ENCODE data around the gene SLC44A1.

Gene SLC44A1

GRCh38 chr9:105421154-105421553 is 176.7 kb downstream of the SLC44A1 start:
- Mint-ChIP-seq H3K27me3 (peaks cover 11% of the 10 kb centered on the region), H3K4me1 (no peaks in the 10 kb centered on the region), H3K9me3 (no peaks in the 10 kb centered on the region), H3K27ac (ENCODE audit: low read depth) (no peak overlapping the region), H3K4me3 (no peak overlapping the region), H3K36me3 (ENCODE audit: insufficient read depth) (peaks cover under 1% of the 10 kb centered on the region)
- no peak for ATAC-seq (replicated peaks; ENCODE audit: extremely low read depth, poor library complexity, severe bottlenecking)
- DNase-seq (ENCODE audit: low spot score in 2 of 2), result no peak

- no peak overlapping the region for H3K27ac Mint-ChIP-seq (ENCODE audit: low read depth)
- no peak for ATAC-seq (replicated peaks; ENCODE audit: extremely low read depth, poor library complexity, severe bottlenecking)
- H3K4me3 Mint-ChIP-seq, result no peak overlapping the region
Measured at GRCh38 chr9:105421864-105422263, 177.4 kb downstream of the SLC44A1 start.

GRCh38 chr9:105425816-105426433 is 181.5 kb downstream of the SLC44A1 start:
- no peaks in the 10 kb centered on the region for H3K9me3 Mint-ChIP-seq
- H3K36me3 Mint-ChIP-seq (ENCODE audit: insufficient read depth), result no peaks in the 10 kb centered on the region
- ATAC-seq (replicated peaks; ENCODE audit: extremely low read depth, poor library complexity, severe bottlenecking) (no peak), DNase-seq (ENCODE audit: low spot score in 2 of 2) (no peak)
- peaks cover 11% of the 10 kb centered on the region for H3K27me3 Mint-ChIP-seq
- no peaks in the 10 kb centered on the region for H3K4me1 Mint-ChIP-seq
- no peak overlapping the region for H3K4me3 Mint-ChIP-seq
- H3K27ac Mint-ChIP-seq (ENCODE audit: low read depth), result no peak overlapping the region

More at GRCh38 chr9:105421864-105422263, 177.4 kb downstream of the SLC44A1 start:
- no peaks in the 10 kb centered on the region for H3K9me3 Mint-ChIP-seq
- H3K27me3 Mint-ChIP-seq, result peaks cover 11% of the 10 kb centered on the region
- no peaks in the 10 kb centered on the region for H3K36me3 Mint-ChIP-seq (ENCODE audit: insufficient read depth)
- no peaks in the 10 kb centered on the region for H3K4me1 Mint-ChIP-seq
- no peak for DNase-seq (ENCODE audit: low spot score in 2 of 2)

GRCh38 chr9:105426657-105427056 is 182.2 kb downstream of the SLC44A1 start:
- Mint-ChIP-seq H3K4me1 (no peaks in the 10 kb centered on the region), H3K27me3 (peaks cover 11% of the 10 kb centered on the region)

GRCh38 chr9:105431424-105432246 is 187.2 kb downstream of the SLC44A1 start:
- H3K4me3 Mint-ChIP-seq, result no peak overlapping the region
- DNase-seq (ENCODE audit: low spot score in 2 of 2) (no peak), ATAC-seq (replicated peaks; ENCODE audit: extremely low read depth, poor library complexity, severe bottlenecking) (no peak)
- H3K27me3 Mint-ChIP-seq, result peaks cover 24% of the 10 kb centered on the region
- no peaks in the 10 kb centered on the region for H3K9me3 Mint-ChIP-seq
- H3K27ac Mint-ChIP-seq (ENCODE audit: low read depth), result no peak overlapping the region
- no peaks in the 10 kb centered on the region for H3K36me3 Mint-ChIP-seq (ENCODE audit: insufficient read depth)
- no peaks in the 10 kb centered on the region for H3K4me1 Mint-ChIP-seq

More at GRCh38 chr9:105426657-105427056, 182.2 kb downstream of the SLC44A1 start:
- no peak for DNase-seq (ENCODE audit: low spot score in 2 of 2)
- no peak for ATAC-seq (replicated peaks; ENCODE audit: extremely low read depth, poor library complexity, severe bottlenecking)
- no peaks in the 10 kb centered on the region for H3K9me3 Mint-ChIP-seq
- no peak overlapping the region for H3K27ac Mint-ChIP-seq (ENCODE audit: low read depth)
- H3K4me3 Mint-ChIP-seq, result no peak overlapping the region
- no peaks in the 10 kb centered on the region for H3K36me3 Mint-ChIP-seq (ENCODE audit: insufficient read depth)

GRCh38 chr9:105432247-105432842 is 187.9 kb downstream of the SLC44A1 start:
- no peaks in the 10 kb centered on the region for H3K9me3 Mint-ChIP-seq
- no peak overlapping the region for H3K4me3 Mint-ChIP-seq
- no peaks in the 10 kb centered on the region for H3K4me1 Mint-ChIP-seq
- no peaks in the 10 kb centered on the region for H3K36me3 Mint-ChIP-seq (ENCODE audit: insufficient read depth)
- H3K27ac Mint-ChIP-seq (ENCODE audit: low read depth), result no peak overlapping the region
- ATAC-seq (replicated peaks; ENCODE audit: extremely low read depth, poor library complexity, severe bottlenecking) (no peak), DNase-seq (ENCODE audit: low spot score in 2 of 2) (no peak)
- peaks cover 24% of the 10 kb centered on the region for H3K27me3 Mint-ChIP-seq

- H3K9me3 Mint-ChIP-seq, result no peaks in the 10 kb centered on the region
- peaks cover 24% of the 10 kb centered on the region for H3K27me3 Mint-ChIP-seq
Measured at GRCh38 chr9:105435453-105435852, 191.0 kb downstream of the SLC44A1 start.

GRCh38 chr9:105436783-105437182 is 192.3 kb downstream of the SLC44A1 start:
- no peaks in the 10 kb centered on the region for H3K9me3 Mint-ChIP-seq
- no peaks in the 10 kb centered on the region for H3K4me1 Mint-ChIP-seq
- no peaks in the 10 kb centered on the region for H3K36me3 Mint-ChIP-seq (ENCODE audit: insufficient read depth)
- no peak for DNase-seq (ENCODE audit: low spot score in 2 of 2)
- no peak overlapping the region for H3K27ac Mint-ChIP-seq (ENCODE audit: low read depth)
- no peak for ATAC-seq (replicated peaks; ENCODE audit: extremely low read depth, poor library complexity, severe bottlenecking)
- peaks cover 24% of the 10 kb centered on the region for H3K27me3 Mint-ChIP-seq
- no peak overlapping the region for H3K4me3 Mint-ChIP-seq

More at GRCh38 chr9:105435453-105435852, 191.0 kb downstream of the SLC44A1 start:
- DNase-seq (ENCODE audit: low spot score in 2 of 2), result no peak
- Mint-ChIP-seq H3K4me3 (no peak overlapping the region), H3K27ac (ENCODE audit: low read depth) (no peak overlapping the region), H3K36me3 (ENCODE audit: insufficient read depth) (no peaks in the 10 kb centered on the region), H3K4me1 (no peaks in the 10 kb centered on the region)
- no peak for ATAC-seq (replicated peaks; ENCODE audit: extremely low read depth, poor library complexity, severe bottlenecking)

GRCh38 chr9:105437704-105438103 is 193.3 kb downstream of the SLC44A1 start:
- H3K36me3 Mint-ChIP-seq (ENCODE audit: insufficient read depth), result no peaks in the 10 kb centered on the region
- no peak for DNase-seq (ENCODE audit: low spot score in 2 of 2)
- H3K9me3 Mint-ChIP-seq, result no peaks in the 10 kb centered on the region

GRCh38 chr9:105438141-105438806 is 193.8 kb downstream of the SLC44A1 start:
- ATAC-seq (replicated peaks; ENCODE audit: extremely low read depth, poor library complexity, severe bottlenecking) (no peak), DNase-seq (ENCODE audit: low spot score in 2 of 2) (no peak)
- Mint-ChIP-seq H3K27ac (ENCODE audit: low read depth) (no peak overlapping the region), H3K9me3 (no peaks in the 10 kb centered on the region), H3K27me3 (peaks cover 13% of the 10 kb centered on the region), H3K4me1 (no peaks in the 10 kb centered on the region), H3K36me3 (ENCODE audit: insufficient read depth) (no peaks in the 10 kb centered on the region), H3K4me3 (no peak overlapping the region)

More at GRCh38 chr9:105437704-105438103, 193.3 kb downstream of the SLC44A1 start:
- H3K4me1 Mint-ChIP-seq, result no peaks in the 10 kb centered on the region
- no peak overlapping the region for H3K27ac Mint-ChIP-seq (ENCODE audit: low read depth)
- peaks cover 17% of the 10 kb centered on the region for H3K27me3 Mint-ChIP-seq
- no peak for ATAC-seq (replicated peaks; ENCODE audit: extremely low read depth, poor library complexity, severe bottlenecking)
- no peak overlapping the region for H3K4me3 Mint-ChIP-seq

- Mint-ChIP-seq H3K27me3 (peaks cover 1% of the 10 kb centered on the region), H3K9me3 (no peaks in the 10 kb centered on the region), H3K4me3 (no peak overlapping the region), H3K4me1 (no peaks in the 10 kb centered on the region), H3K27ac (ENCODE audit: low read depth) (no peak overlapping the region), H3K36me3 (ENCODE audit: insufficient read depth) (no peaks in the 10 kb centered on the region)
- DNase-seq (ENCODE audit: low spot score in 2 of 2) (no peak), ATAC-seq (replicated peaks; ENCODE audit: extremely low read depth, poor library complexity, severe bottlenecking) (no peak)
Measured at GRCh38 chr9:105439428-105439827, 195.0 kb downstream of the SLC44A1 start.

GRCh38 chr9:105441616-105442160 is 197.2 kb downstream of the SLC44A1 start:
- no peak overlapping the region for H3K4me3 Mint-ChIP-seq
- DNase-seq (ENCODE audit: low spot score in 2 of 2), result no peak
- no peaks in the 10 kb centered on the region for H3K36me3 Mint-ChIP-seq (ENCODE audit: insufficient read depth)
- H3K4me1 Mint-ChIP-seq, result no peaks in the 10 kb centered on the region
- ATAC-seq (replicated peaks; ENCODE audit: extremely low read depth, poor library complexity, severe bottlenecking), result no peak
- H3K27me3 Mint-ChIP-seq, result no peaks in the 10 kb centered on the region
- no peaks in the 10 kb centered on the region for H3K9me3 Mint-ChIP-seq
- no peak overlapping the region for H3K27ac Mint-ChIP-seq (ENCODE audit: low read depth)
